Loucy (cell line): ENCODE measurements around the gene SDF2L1.
"Not testable (repeated sequence)": the region's sequence is repeated elsewhere in the genome, so short reads cannot be mapped to it uniquely, and the experiment has no call there.

Experiments used
- CTCF ChIP-seq: fragments of 200-600 bp; sonication (generic); conservative IDR thresholded peaks from 2 replicates; pipeline ENCODE4 v1.5.1; 2014; ENCODE audit warnings: mild to moderate bottlenecking, antibody characterized with exemption, low read length
- EZH2phosphoT487 ChIP-seq: fragments of 200-600 bp; IDR thresholded peaks from 2 replicates; pipeline ENCODE4 v1.6.1; 2018; ENCODE audit warnings: antibody characterized with exemption, mild to moderate bottlenecking, moderate library complexity, borderline replicate concordance

GRCh38 chr22:21692856-21693255 lies 50.8 kb downstream of the SDF2L1 start:
- TF ChIP-seq CTCF, EZH2phosphoT487: not testable (repeated sequence)
